HG03565 (cell line): Measurements from ENCODE around the gene SLC49A3.
"Not testable (repeated sequence)": the region's sequence is repeated elsewhere in the genome, so short reads cannot be mapped to it uniquely, and the experiment has no call there.

Source experiments
- ATAC-seq: cut with Tn5 transposase; IDR thresholded peaks from one replicate; pipeline ENCODE4 v1.9.1; 2021; ENCODE audit warnings: mild to moderate bottlenecking, moderate library complexity; ENCODE audit not compliant: unreplicated experiment

SLC49A3 gene

GRCh38 chr4:688854-689681 lies at the start of gene SLC49A3:
SLC49A3 (minus strand) TSS chr4:689151; CDS start chr4:689127, 24 bp downstream.
- no peak for ATAC-seq

GRCh38 chr4:736561-736960 lies 47.6 kb upstream of the SLC49A3 start:
- not testable (repeated sequence) for ATAC-seq

GRCh38 chr4:735583-735982 lies 46.6 kb upstream of the SLC49A3 start:
- no peak for ATAC-seq

GRCh38 chr4:734951-735350 lies 46.0 kb upstream of the SLC49A3 start:
- no peak for ATAC-seq

GRCh38 chr4:734075-734474 lies 45.1 kb upstream of the SLC49A3 start:
- no peak for ATAC-seq

GRCh38 chr4:733631-733980 lies 44.7 kb upstream of the SLC49A3 start:
- no peak for ATAC-seq

GRCh38 chr4:732911-733630 lies 44.1 kb upstream of the SLC49A3 start:
- no peak for ATAC-seq

- ATAC-seq, result no peak
Observed at GRCh38 chr4:732486-732885, 43.5 kb upstream of the SLC49A3 start.

GRCh38 chr4:731954-732353 lies 43.0 kb upstream of the SLC49A3 start:
- ATAC-seq, result not testable (repeated sequence)

GRCh38 chr4:730946-731904 lies 42.3 kb upstream of the SLC49A3 start:
- ATAC-seq, result not testable (repeated sequence)

GRCh38 chr4:730511-730910 lies 41.6 kb upstream of the SLC49A3 start:
- ATAC-seq, result no peak

- no peak for ATAC-seq
Observed at GRCh38 chr4:729336-730315, 40.7 kb upstream of the SLC49A3 start.

- no peak for ATAC-seq
Observed at GRCh38 chr4:727576-727975, 38.6 kb upstream of the SLC49A3 start.

GRCh38 chr4:726838-727237 lies 37.9 kb upstream of the SLC49A3 start:
- ATAC-seq, result no peak

GRCh38 chr4:726235-726787 lies 37.4 kb upstream of the SLC49A3 start:
- ATAC-seq, result no peak

GRCh38 chr4:725391-726234 lies 36.7 kb upstream of the SLC49A3 start:
- no peak for ATAC-seq

GRCh38 chr4:723751-724530 lies 35.0 kb upstream of the SLC49A3 start:
- no peak for ATAC-seq

GRCh38 chr4:722851-723360 lies 34.0 kb upstream of the SLC49A3 start:
- ATAC-seq, result no peak
